ENCODE measurements around the gene PHF21A.
A peak's percentile ranks its signal among the peaks of the same experiment; 100 is the strongest.
"Not testable (repeated sequence)": the region's sequence is repeated elsewhere in the genome, so short reads cannot be mapped to it uniquely, and the experiment has no call there.

PHF21A gene

DNA sequence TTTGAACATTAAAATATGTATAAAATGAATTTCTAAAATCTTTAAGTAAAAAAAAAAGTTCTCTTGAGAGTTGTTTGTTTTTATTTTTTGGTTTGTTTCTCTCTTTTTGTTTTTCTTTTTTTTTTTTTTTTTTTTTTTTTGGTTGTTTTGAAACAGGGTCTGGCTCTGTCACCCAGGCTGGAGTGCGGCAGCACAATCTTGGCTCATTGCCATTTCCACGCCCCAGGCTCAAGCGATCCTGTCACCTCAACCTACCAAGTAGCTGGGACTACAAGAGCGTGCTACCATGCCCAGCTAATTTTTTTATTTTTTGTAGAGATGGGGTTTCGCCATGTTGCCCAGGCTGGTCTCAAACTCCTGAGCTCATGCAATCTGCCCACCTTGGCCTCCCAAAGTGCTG, 139.4 kb downstream of the PHF21A start:
- DNase-seq = not testable (repeated sequence)

DNA sequence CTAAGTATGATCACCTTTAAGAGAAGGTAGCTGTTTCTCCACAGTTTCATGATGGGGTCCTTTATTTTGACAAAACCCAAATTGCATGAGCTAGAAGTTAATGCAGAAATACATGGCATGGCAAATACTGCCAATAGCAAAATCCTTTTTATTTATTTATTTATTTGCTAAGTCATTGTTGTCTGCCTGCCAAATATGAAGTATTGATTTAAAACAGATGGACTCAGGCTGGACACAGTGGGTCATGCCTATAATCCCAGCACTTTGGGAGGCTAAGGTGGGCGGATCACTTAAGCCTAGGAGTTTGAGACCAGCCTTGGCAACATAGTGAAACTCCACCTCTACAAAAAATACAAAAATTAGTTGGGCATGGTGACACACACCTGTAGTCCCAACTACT, 146.4 kb downstream of the PHF21A start:
- DNase-seq = no peak

DNA sequence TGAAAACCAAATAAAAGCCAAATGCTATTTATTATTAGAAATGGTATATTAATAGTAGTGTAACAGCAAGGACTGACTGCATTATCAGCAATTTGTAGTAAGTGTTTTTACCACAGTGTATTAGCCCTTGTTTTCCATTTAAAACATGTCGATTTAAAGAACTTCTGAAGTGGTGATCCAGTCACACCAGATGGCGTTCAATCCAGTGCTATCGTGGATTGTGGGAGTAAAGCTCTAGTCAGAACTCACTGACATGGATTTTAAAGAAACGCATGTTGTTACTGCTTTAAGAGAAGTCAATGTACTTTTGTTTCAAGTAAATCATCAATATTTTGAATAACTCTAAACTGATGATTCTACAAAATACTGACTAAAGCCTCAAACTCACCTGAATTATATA, 147.7 kb downstream of the PHF21A start:
- DNase-seq = no peak

DNA sequence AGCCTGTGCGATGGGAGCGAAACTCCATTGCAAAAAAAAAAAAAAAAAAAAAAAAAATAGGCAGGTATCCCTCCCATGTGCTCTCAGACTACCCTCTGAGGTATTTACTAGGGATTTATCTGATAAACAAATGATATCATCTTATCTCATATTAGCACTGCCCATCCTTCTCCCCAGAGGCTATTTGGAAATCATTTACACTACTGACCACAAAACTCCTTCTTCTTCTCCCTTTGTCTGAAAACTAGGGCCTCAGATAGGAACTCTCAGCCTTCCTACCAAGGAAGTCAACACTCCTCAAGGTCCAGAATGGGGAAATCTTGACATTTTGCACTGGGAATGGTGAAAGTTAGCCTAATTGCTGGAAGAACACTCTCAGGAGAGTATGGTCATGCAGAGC, 152.4 kb downstream of the PHF21A start:
- no peak for DNase-seq

DNA sequence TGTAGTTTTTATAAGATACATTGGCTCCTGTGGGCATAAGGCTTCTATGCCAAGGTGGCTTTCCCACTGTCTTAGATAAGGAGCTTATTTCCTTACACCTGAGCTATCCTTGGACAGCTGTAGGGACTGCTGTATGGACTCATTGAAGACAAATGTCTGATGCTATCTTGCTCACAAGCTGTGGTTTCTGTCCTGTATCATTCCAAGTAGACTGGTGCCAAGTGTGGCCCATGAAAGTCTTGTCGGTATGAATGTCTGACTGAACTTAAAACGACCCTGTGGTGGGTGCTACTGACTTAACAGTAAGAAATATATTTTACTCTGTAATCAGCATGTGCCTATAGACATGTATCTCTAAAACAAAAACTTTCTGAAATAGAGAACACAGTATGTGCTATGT, 153.7 kb downstream of the PHF21A start:
- DNase-seq = no peak

DNA sequence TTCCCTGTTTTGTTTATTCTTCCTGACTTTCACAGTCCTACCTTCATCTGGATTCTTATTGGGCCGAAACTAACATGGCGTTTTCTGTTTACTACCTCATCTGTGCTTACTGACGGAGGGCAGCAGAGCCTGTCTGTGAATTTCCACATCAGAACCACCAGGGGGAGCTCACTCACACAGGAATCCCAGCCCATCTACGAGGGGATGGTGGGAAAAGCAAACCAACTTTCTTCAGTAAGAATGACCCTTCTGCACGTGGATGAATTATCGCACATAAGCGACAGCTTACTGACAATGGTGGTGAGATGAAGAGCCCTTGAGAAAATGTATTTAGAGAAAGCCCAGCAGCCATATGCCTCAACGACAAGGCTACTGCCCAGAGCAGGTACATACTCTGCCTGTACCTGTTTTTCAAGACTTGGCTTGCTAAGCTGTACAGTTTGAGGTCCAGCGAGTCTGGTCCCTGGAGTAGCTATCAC, 156.3 kb downstream of the PHF21A start:
- peak; percentile 19 to 64 (median 36) for DNase-seq

DNA sequence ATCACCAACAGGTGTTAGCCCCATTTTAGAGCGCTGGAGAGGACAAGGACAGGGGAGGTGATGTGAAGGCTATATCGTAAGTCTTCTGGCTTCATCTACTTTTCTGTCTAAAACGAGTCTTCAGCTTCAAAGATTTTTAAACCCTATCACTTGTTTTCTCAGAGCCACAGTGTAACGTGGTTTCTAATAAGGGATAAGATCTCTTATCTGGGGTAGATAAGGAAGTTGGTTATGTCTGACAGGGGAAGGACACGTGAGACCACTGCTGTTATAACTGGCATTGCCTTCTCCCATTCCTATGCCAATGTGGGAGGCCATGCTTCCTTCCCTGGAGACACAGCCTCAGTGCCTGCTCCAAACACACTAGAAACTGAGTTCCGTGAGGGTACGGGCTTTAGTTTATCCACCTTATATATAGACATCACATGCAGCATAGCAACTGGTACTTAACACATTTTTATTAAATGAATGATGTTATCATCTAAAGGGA, 159.5 kb downstream of the PHF21A start:
- no peak for DNase-seq

DNA sequence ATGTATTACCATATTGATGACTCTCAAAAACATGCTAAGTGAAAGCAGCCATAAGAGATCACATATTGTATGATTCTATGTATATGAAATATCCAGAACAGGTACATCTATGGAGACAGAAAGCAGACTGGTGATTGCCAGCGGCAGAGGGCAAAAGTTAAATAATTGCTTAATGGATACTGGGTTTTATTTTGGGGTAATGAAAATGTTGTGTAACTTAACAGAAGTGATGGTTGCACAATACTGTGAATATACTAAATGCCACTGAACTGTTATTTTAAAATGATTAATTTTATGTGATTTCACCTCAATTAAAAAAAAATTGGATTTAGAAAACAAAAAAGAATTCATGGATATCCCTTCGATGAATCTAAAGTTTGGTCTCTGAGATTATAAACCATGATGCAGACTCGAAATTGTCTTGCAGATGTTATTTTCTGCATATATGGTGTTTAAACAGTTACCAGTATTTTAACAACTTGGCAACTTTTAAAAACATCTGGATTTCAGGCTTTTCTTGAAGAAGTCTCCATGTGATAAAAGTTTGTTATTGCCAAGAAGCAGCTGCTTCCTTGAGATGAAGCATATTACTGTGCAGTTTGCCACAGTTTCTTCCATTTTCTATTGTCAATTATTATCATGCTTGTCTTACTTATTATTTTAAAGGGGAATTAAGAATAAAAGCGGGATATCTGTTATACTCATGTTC, 160.7 kb downstream of the PHF21A start:
- no peak for DNase-seq

DNA sequence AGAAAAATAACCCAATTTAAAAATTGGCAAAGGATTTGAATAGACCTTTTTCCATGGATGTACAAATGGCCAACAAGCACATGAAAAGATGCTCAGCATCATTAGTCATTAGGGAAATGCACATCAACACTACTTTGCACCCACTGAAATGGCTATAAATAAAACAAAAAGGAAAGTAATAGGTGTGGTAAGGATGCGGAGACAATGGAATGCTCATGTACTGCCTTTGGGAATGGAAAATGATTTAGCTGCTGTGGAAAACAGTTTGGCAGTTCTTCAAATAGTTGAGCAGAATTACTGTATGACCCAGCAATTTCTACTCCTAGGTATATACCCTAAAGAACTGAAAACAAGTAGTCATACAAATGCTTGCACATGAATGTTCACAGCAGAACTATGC, 161.4 kb downstream of the PHF21A start:
- no peak for DNase-seq

DNA sequence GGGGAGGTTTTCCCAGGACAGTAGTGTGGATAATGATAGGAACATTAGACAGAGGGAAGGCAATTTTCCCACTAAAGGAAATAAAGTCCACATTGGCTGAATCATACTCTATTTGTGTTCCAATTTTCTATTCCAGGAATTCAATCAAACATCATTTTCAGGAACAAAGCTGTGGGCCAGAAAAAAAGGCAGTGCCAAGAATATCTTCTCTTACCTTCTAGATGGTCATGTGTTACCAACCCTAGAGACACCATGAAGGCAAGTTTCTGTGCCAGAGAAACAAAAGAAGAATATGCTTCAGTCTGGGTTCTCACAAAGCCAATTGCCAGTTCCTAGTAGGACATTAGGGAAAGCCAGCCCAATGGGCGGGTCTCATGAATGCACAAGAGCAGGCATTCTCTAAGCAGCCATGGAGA, 171.3 kb downstream of the PHF21A start:
- DNase-seq = no peak

DNA sequence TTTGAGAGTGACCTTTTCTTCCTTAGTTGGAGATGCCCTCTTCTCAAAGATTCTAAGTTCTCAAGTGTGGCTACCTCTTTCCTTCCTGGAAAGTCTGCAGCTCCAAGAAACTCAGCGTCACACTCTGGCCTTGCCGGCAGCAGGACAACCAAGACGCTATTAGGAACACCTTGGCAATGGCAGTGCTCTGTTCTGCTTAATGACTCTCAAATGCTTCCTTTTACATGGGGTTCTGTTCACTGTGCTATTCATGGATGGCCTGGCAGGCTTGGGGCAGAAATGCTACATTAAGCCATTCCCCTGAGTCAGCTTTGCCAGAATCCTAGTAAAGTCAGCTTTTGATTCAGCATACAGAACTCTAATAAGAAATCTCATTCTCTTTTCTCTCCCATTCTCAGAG, 172.9 kb downstream of the PHF21A start:
- no peak for DNase-seq

DNA sequence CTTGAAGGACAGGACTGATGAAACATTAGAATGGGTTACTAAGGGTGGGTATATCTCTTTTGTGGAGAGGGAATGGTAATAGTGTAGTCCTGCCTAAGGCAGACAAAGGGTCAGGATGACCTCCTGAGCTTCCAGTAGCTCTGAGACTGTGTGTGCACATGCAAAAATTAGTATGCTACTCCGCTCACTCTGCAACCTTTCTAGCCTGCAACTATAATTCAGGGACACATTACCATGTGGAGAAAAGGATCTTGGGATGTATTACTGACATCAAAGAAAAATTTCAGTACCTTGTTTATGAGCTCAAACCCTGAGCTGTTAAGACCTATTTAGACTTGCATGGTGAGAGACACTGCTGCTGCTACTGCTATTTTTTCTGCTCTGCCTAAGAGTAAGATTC, 173.4 kb downstream of the PHF21A start:
- no peak for DNase-seq

DNA sequence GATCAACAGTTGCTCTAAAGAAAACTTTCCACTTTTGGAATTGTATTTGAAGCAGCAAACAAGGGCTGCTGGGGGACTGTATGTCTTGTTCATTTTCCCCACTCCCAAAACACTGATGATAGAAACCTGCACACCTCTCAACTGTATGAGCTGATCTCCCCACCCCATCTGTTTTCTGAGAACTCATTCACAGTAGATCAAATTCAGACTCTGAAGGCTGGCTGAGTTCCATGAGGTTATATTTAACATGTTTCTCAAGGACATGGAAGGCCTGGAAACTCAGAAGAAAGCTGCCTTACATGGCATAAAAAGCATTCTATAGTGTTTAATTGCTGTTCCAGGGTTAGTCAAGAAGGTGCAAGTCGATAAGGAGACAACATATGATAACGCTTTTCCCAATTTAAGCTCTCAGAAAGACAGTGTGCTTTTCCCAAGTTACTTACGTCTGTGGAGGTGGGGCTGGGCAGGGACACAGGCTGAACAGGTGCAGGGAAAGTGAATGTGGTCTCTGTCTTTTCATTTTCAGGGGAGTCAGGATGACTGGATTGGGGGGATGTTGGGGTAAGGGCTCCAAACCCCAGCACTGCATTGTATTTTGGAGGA, 175.8 kb downstream of the PHF21A start:
- no peak for DNase-seq

DNA sequence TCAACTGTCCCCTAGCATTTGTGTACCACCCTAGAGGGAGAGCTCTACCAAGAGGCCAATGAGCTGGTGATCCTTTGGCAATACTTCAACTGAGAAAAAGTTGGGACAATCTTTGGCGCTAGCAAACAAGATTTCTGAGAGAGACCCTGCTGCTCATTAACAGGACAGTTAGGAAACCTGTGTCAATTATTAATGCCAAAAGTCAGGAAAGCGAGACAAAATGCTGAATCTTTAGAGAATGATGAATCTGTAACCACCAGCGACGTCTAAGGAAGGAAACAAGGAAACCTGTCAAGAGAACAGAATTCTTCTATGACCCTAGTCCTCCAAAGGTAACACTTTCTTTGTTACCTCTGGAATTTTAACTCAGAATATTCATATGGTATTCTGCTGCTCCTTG, 178.9 kb downstream of the PHF21A start:
- DNase-seq = no peak

DNA sequence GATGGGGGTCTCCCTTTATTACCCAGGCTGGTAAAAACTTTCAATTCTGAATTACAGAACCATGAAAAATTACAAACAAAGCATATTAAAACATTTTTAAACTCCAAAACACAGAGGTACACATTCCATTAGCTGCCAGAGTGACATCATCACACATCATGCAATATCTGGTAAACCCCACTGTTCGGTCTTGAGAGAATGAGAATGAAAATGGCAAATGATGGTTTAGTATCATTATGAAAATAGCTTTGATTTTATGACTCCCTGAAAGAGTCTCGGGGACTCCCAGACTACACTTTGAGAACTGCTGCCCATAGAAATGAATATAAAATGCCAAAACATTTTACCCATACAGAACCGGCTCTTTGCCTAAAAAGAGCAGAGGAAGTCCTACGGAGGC, 180.0 kb downstream of the PHF21A start:
- no peak for DNase-seq

DNA sequence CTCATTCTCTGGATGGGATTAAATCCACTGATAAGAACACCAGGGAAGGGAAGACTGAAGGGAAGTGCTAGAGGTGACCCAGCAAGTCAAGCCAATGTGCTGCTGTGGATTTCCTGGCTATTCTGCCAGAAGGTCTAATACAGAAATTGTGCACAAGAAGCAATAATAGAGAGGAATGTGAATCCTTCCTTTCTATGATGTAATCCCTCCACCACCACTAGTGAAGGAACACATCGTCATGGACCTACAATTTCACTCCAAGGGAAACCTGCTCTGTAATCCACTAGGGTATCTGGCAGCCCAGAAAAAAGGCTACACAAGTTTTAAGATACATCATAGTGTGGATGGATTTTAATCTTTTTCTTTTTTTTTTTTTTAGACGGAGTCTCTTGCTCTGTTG, 181.4 kb downstream of the PHF21A start:
- no peak for DNase-seq

DNA sequence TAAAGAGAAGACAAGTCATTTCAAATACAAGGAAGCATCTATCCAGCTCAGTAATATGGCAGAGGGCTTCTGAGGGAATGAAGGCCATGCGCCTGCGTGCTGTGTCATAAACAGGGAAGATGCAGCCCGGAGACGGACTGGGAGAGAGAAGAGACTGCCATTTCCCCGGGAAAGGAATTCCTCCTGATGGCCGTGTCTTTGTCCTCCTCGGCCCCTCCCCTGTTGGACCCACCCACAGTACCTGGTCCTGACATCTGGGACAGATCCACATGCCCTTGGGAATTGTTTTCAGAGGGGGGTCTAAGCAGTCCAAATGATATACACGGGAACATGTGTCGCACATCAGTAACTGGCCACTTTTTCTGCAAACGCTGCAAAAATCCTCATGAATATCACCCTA, 183.3 kb downstream of the PHF21A start:
- no peak for DNase-seq

DNA sequence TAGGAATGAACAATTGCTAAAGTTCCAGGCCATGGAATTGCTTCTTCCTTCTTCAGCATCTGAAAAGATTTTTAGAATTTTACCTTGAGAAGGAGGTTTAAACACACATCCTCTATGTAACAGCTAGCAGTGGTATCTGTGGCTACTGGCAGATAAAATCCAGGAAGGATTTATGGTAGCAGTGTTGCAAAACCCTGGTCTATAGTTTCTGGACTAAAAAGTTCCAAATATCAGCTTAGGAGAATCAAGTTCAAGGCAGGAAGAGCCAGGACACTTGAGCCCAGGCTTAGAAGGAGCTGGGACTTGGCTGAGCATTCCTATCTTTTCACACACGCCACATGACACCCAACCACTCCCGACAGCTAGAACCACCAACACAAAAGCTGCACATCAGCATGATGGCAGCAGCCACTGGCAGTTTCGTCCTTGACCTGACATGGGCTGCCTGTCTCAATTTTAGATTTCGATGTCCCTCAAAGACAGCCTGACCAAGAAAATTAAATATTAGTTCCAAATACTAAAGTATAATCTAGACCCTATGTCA, 184.7 kb downstream of the PHF21A start:
- DNase-seq = no peak

DNA sequence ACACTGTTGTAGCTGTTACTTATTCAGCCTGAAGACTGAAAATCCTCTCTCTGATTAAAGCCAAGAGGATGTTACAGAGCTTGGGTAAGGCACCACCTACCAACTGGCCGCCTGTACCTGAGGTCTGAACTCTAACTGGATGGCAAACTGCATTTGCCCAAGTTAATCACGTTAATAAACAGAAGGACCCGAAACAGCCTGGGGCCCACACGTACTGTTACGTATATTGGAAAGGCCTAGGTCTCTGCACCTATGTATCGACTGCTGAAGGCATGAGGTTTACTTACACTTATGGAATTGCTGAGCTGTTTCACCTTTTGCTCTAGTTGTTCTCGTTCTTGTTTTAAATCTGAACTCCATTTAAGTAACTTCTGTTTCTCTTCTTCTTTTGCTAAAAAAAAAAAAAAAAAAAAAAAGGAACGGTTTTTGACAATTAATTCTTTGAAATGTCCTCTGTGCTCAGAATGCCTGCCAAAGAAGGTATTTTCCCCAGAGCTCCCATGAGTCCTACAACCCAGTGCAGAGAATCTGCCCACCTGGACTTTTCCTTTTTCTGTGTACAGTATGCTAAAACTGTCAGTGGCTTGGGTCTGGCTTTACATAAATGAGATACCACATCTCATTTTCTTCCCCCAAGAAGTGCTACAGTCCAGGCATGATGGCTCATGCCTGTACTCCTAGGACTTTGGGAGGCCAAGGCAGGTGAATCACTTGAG, 185.7 kb downstream of the PHF21A start:
- no peak for DNase-seq

DNA sequence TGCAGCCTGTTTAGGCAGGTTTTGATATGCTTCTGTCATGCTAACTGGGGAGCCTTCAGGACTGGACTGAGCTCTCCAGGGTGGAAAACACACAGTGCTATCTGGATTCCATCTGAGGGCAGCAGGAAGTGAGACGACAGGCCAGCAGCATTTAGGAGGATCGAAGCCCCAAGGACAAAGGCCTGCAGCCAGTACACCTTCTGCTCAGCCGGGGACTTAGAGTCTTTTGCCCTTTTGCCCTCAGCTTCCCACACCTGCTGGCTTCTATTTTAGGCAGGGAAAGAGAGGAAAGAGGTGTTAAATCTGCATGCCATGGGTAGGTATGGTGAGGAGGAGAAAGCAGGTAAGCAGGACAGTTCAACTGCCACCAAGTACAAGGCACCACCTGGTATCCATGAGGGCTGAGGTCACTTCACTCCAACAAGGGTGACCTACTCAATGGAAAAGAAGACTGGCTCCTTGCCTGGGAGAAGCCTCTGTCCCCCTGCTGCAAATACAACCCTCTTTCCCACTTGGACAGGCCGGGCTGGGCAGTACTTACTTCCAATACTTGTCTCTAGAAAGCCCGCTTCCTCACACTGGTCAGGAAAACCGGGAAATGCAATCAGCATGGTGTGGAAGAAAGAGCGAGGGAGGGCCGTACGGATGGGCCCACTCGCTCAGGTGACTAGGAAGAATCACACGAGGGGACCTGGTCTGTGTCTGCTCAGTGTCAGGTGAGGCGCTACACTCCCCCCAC, 186.5 kb downstream of the PHF21A start:
- DNase-seq = no peak

DNA sequence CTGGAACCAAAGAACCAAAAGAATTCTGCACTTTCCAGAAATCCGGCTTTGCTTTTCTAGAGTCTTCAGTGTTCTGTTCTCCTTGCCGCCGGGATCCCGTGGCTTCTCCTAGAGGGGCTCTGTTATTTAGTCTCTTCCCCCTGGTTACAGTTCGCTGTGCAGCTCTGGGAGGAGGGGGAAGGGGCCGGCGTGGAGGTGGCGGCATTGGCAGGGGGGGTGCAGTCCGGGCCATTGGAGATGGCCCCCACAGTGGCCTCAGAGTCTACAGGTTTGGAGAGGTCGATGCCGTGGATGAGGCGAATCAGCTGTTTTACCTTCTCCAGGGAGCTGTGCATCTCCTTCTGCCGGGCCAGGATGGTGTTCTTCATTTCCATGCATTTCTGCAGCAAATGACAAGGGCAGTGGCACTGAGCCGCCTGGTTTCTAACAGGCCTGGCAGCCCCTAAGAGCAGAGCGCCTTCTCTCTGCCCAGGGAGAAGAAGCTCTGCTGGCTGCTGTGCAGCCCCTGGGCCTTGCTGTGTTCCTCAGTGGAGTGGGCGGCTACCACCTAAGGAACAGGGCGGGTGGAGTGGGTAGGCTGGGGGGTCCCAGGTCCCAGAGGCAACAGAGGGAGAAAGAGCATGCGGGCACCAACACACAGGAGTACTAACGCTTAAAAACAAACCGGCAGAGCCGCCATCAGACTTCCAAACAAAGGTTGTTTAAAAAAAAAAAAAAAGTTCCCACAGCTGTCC, 187.2 kb downstream of the PHF21A start:
- DNase-seq = no peak

Data from T-helper 1 cell (primary cell).